ENCODE results near the gene SPTBN4. TPM values are rescaled to one million over a fixed set of nuclear protein-coding genes. Genes with fewer than 3 reads are reported as not detected.

The SPTBN4 gene
- total and polyA plus RNA-seq, 2 experiments from 2014 or later = 0.67 to 1.3 TPM

DNA sequence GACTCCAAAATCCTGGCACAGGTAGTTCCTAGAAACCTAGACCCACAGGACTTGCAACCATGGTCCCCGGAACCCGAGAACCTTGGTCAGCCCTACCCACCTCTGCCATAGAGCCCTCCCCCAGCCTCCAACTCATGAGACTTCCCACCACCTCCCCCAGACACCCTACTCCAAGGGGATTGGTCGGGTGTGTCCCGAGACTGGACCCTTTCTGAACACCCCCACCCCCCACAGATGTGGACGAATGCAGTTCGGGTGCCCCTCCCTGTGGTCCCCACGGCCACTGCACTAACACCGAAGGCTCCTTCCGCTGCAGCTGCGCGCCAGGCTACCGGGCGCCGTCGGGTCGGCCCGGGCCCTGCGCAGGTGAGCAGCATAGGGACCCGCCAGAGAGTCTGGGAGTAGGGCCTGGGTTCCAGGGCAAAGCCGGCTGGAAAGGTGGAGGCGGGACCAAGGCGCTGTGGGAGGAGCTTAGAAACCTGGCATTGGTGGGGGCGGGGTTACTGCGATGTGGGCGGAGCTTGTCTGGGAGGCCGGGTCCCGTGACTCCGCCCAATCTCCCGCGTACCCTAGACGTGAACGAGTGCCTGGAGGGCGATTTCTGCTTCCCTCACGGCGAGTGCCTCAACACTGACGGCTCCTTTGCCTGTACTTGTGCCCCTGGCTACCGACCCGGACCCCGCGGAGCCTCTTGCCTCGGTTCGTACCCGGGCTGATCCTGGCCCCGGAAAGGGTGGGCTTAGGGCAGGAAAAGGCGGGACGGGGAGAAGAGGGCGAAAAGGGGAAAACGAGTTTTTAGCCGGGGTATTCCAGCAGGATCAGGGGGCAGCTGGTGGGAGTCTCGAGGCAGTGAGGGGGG, 146.3 kb downstream of the SPTBN4 start:
- H3K4me3 ChIP-seq = peak overlapping the region; percentile 31
- WGBS (ENCODE audit: low lambda C conversion rate, missing lambda C conversion rate) = 34% methylated on average over 45 of the region's 50 CpGs
- H3K36me3 ChIP-seq (replicated peaks; ENCODE audit: insufficient read depth, low read depth) = no peaks in the 10 kb centered on the region
- peak overlapping the region; percentile 84 for H3K4me2 ChIP-seq
- H3K9me2 ChIP-seq (replicated peaks; ENCODE audit: insufficient read depth) = no peaks in the 10 kb centered on the region
- DNase-seq (ENCODE audit: low spot score) = peak; percentile 72
- peak overlapping the region; percentile 57 for H2AFZ ChIP-seq
- peak overlapping the region; percentile 72 for H3K27ac ChIP-seq
- H3K9me3 ChIP-seq (ENCODE audit: low read depth) = no peaks in the 10 kb centered on the region
- no peaks in the 10 kb centered on the region for H4K20me1 ChIP-seq (ENCODE audit: insufficient read depth, poor library complexity, severe bottlenecking)
- no peaks in the 10 kb centered on the region for H3K27me3 ChIP-seq
- H3K79me2 ChIP-seq = peaks cover 4% of the 10 kb centered on the region
- no peak for TF ChIP-seq EZH2 (IDR thresholded peaks at IDR 0.05; ENCODE audit: borderline replicate concordance)
- TF ChIP-seq EZH2phosphoT487 (IDR thresholded peaks at IDR 0.05; ENCODE audit: low read depth, severe bottlenecking, unreplicated experiment) = no peak
- TF ChIP-seq, protein P1, sequence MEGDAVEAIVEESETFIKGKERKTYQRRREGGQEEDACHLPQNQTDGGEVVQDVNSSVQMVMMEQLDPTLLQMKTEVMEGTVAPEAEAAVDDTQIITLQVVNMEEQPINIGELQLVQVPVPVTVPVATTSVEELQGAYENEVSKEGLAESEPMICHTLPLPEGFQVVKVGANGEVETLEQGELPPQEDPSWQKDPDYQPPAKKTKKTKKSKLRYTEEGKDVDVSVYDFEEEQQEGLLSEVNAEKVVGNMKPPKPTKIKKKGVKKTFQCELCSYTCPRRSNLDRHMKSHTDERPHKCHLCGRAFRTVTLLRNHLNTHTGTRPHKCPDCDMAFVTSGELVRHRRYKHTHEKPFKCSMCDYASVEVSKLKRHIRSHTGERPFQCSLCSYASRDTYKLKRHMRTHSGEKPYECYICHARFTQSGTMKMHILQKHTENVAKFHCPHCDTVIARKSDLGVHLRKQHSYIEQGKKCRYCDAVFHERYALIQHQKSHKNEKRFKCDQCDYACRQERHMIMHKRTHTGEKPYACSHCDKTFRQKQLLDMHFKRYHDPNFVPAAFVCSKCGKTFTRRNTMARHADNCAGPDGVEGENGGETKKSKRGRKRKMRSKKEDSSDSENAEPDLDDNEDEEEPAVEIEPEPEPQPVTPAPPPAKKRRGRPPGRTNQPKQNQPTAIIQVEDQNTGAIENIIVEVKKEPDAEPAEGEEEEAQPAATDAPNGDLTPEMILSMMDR (IDR thresholded peaks at IDR 0.05; ENCODE audit: poor library complexity) = no peak
- peaks cover 11% of the 10 kb centered on the region for H3K4me1 ChIP-seq (ENCODE audit: insufficient read depth)

DNA sequence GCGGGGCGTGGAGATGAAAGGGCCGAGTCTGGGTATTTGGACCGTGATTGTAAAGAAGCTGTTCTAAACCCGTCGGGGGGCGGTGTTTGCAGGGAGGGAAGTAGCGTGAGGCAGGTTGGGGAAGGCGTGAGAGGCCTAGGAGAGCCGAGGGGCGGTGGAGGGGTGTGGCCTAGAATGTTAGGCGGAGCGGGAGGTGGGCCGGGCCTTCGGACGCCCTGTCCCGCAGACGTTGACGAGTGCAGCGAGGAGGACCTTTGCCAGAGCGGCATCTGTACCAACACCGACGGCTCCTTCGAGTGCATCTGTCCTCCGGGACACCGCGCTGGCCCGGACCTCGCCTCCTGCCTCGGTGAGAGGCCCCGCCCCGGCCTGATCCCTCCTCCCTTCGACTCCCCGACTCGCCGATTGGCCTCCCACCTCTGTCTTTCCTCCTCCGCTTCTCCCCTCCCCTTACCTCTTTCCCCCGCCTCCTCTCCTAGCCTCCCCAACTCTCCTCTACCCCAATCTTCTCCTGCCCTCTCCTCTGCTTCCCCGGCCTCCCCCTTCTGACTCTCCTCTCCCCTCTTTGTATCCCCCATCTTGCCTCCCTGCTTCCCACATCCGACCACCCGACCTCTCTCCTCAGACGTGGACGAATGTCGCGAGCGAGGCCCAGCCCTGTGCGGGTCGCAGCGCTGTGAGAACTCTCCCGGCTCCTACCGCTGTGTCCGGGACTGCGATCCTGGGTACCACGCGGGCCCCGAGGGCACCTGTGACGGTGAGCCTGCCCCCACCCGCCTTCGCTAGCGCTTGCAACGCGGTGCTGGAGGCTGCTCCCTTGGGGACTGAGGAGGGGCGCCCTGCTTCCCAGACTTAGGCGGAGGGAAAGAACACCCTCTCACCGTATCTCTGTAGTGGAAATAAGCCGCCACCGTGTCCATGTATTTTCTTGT, 147.2 kb downstream of the SPTBN4 start:
- Histone ChIP-seq H4K20me1 (ENCODE audit: insufficient read depth, poor library complexity, severe bottlenecking) (no peaks in the 10 kb centered on the region), H3K36me3 (replicated peaks; ENCODE audit: insufficient read depth, low read depth) (no peaks in the 10 kb centered on the region), H3K27ac (peak overlapping the region; percentile 72), H3K4me1 (ENCODE audit: insufficient read depth) (peaks cover 11% of the 10 kb centered on the region), H3K27me3 (no peaks in the 10 kb centered on the region), H3K4me2 (peak overlapping the region; percentile 84), H2AFZ (peak overlapping the region; percentile 57), H3K9me2 (replicated peaks; ENCODE audit: insufficient read depth) (no peaks in the 10 kb centered on the region), H3K79me2 (peaks cover 4% of the 10 kb centered on the region), H3K9me3 (ENCODE audit: low read depth) (no peaks in the 10 kb centered on the region), H3K4me3 (peak overlapping the region; percentile 47)
- TF ChIP-seq, protein P1 (IDR thresholded peaks at IDR 0.05; ENCODE audit: poor library complexity) = no peak
- TF ChIP-seq EZH2phosphoT487 (IDR thresholded peaks at IDR 0.05; ENCODE audit: low read depth, severe bottlenecking, unreplicated experiment) (no peak), EZH2 (IDR thresholded peaks at IDR 0.05; ENCODE audit: borderline replicate concordance) (no peak)
- DNase-seq (ENCODE audit: low spot score) = peak; percentile 87
- 12% methylated on average over 33 of the region's 67 CpGs for WGBS (ENCODE audit: low lambda C conversion rate, missing lambda C conversion rate)

DNA sequence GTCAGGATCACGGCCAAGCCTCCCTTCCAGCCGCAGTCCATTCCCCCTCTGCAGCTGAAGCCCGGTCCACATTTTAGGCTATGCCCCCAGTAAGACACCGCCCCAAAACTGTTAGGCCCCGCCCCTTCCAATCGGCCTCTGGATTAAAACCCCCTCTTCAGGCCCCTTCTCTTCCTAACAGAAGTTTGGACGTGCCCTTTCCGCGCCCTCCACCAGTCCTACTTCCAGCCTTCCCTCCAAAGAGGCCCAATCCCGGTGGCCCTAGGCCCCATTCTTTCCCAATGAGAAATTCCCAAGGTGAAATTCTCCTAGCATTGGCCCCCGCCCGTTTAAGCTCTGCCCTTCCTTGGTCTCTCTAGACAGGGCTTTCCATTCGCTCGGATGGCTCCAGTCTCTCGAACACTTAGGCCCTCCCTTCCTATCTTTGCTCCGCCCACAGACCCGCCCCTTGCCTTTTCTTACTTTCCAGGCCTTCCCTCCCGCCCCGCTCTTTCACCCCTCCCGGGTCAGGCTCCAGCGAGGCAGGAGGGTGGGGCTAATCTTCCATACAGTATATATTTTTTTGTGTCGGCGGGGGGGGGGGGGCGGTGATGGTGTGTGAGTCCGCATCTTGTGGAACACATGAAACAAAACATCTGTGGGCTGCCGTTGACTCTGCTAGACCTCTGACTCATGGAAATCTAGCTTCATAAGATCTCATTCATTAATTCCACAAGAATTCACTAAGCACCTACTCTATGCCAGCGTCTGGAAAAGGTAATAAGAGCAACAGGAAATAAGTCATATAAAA, 148.0 kb downstream of the SPTBN4 start:
- WGBS (ENCODE audit: low lambda C conversion rate, missing lambda C conversion rate) = 22% methylated on average over 21 of the region's 27 CpGs
- Histone ChIP-seq H3K9me3 (ENCODE audit: low read depth) (no peaks in the 10 kb centered on the region), H3K4me1 (ENCODE audit: insufficient read depth) (peaks cover 4% of the 10 kb centered on the region), H3K9me2 (replicated peaks; ENCODE audit: insufficient read depth) (no peaks in the 10 kb centered on the region), H3K79me2 (peaks cover 4% of the 10 kb centered on the region), H3K27ac (peak overlapping the region; percentile 72), H3K36me3 (replicated peaks; ENCODE audit: insufficient read depth, low read depth) (no peaks in the 10 kb centered on the region), H4K20me1 (ENCODE audit: insufficient read depth, poor library complexity, severe bottlenecking) (no peaks in the 10 kb centered on the region), H2AFZ (no peak overlapping the region), H3K27me3 (no peaks in the 10 kb centered on the region), H3K4me2 (peak overlapping the region; percentile 84), H3K4me3 (no peak overlapping the region)
- DNase-seq (ENCODE audit: low spot score) = peak; percentile 90
- TF ChIP-seq EZH2phosphoT487 (IDR thresholded peaks at IDR 0.05; ENCODE audit: low read depth, severe bottlenecking, unreplicated experiment) (no peak), EZH2 (IDR thresholded peaks at IDR 0.05; ENCODE audit: borderline replicate concordance) (no peak)
- TF ChIP-seq, protein P1 (IDR thresholded peaks at IDR 0.05; ENCODE audit: poor library complexity) = no peak
